RWPE1 (cell line): Measurements from ENCODE around the gene FSD1L.
"Not testable (repeated sequence)": the region's sequence is repeated elsewhere in the genome, so short reads cannot be mapped to it uniquely, and the experiment has no call there.

Source experiments
- CTCF ChIA-PET: fragments of 350-600 bp; sonication (Branson Sonifier 250); formaldehyde crosslinking; extraction: SDS; loops from one replicate; lab custom pipeline; 2021; lab: Yijun Ruan, JAX
- POLR2A ChIA-PET: fragments of 400-600 bp; formaldehyde crosslinking; extraction: SDS; loops from one replicate; lab custom pipeline; 2020; ENCODE audit warnings: antibody characterized with exemption; ENCODE audit not compliant: low non-redundant PET; lab: Yijun Ruan, JAX
- DNase-seq: peaks from one replicate; pipeline ENCODE4 v3.0.0; 2012; ENCODE audit warnings: low spot score
- H3K27ac ChIP-seq: fragments of 450-650 bp; 2 replicates; pipeline ENCODE4 v1.5.1; 2017
- TF ChIP-seq, protein P1 (sequence below): fragments of 450-650 bp; conservative IDR thresholded peaks from 2 replicates; pipeline ENCODE4 v1.5.1; 2017; ENCODE audit warnings: low read depth, mild to moderate bottlenecking

Gene FSD1L

DNA sequence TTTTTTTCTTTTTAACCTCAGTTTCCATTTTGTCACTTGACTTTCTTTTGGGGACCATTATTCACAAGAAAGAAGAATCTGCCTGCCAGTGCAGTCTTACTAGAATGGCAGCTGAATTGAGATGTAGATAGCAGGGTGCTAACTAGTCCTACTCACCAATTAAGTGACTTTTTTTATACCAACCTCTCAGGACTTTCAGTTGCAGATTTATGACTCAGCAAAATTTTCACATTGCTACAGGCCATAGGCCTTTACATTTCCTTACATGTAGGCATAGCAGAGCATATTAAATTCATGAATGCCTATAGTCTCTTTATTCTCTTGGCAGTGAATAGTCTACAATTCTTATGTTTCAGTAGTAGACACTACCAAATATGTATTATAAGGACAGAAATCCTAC lies 56.0 kb downstream of the FSD1L start:
- no peak for DNase-seq
- ChIA-PET CTCF (no interaction called here), POLR2A (no interaction called here)
- TF ChIP-seq, protein P1, sequence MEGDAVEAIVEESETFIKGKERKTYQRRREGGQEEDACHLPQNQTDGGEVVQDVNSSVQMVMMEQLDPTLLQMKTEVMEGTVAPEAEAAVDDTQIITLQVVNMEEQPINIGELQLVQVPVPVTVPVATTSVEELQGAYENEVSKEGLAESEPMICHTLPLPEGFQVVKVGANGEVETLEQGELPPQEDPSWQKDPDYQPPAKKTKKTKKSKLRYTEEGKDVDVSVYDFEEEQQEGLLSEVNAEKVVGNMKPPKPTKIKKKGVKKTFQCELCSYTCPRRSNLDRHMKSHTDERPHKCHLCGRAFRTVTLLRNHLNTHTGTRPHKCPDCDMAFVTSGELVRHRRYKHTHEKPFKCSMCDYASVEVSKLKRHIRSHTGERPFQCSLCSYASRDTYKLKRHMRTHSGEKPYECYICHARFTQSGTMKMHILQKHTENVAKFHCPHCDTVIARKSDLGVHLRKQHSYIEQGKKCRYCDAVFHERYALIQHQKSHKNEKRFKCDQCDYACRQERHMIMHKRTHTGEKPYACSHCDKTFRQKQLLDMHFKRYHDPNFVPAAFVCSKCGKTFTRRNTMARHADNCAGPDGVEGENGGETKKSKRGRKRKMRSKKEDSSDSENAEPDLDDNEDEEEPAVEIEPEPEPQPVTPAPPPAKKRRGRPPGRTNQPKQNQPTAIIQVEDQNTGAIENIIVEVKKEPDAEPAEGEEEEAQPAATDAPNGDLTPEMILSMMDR, result no peak
- H3K27ac ChIP-seq, result no peak overlapping the region

DNA sequence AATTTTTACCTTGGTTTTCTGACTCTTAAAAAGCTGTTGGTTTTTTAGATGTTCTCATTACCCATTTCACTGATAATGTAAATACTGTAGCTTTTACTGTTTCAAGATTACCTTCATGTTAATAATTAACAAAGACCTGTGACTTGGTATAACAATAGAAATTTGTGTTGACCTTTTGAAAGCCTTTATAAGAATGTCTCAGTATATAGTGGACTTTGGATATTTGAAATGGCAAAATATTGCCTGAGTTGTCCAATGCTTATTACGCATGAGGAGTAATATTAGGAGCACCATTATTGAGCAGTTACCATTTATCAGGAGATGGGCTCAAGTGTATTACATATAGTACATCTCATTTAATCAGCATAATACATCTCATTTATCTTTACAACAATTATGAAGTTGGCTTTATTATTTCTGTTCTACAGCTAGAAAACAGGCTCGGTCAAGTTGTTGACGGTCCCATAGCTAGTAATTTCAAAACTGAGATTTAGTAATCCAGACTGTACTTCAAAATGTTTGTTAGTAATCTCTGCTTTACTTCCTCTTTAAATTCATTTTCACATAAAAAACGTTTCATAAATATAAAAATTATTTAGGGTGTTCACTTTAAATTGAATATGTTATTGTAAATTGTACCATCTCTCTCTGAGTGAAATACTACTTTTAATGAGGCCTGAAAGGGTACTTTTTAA lies 59.4 kb downstream of the FSD1L start:
- H3K27ac ChIP-seq, result no peak overlapping the region
- ChIA-PET POLR2A (no interaction called here), CTCF (no interaction called here)
- no peak for DNase-seq
- TF ChIP-seq, protein P1, result no peak

DNA sequence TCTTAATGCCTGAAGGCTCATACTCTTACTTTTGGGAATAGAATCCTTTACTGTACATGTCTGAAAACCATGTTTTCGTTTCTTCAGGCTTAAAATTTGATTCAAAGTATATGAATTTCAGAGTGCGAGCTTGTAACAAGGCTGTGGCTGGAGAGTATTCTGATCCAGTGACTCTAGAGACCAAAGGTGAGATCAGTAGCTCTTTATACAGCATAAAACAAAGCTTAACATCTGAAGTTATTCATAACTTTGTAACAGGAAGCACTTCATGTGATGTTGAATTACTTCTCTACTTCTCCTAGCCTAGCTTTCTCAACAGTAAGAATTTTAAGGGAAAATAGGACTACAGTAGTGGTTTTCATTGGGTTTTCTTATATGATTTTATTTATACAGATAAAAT lies 60.7 kb downstream of the FSD1L start:
- H3K27ac ChIP-seq, result no peak overlapping the region
- CTCF ChIA-PET, result no interaction called here
- TF ChIP-seq, protein P1, result no peak
- DNase-seq, result no peak
- POLR2A ChIA-PET, result no interaction called here

DNA sequence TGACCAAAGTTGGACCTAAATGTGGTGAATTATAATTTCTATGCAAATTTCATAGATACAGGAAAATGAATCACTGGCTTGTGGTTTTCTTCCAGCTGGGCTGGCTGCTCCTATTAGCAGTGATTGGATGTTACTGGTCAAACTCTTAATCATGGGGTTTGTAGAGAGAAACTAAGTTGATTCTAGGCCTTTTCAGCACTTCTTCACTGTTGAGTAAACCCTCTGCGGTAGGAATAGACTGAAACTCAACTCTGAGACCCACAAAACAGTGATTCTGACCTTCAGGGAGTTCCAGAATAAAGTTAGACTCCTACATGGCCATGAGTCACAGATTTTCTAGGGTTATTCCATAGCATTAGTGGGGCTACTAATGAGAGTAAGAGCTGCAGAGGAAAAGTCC lies 62.2 kb downstream of the FSD1L start:
- POLR2A ChIA-PET, result no interaction called here
- CTCF ChIA-PET, result interaction anchor here (0.7 kb wide), 1 partner anchor 69 kb away, joined by 10 read pairs; no protein-coding TSS in a partner anchor
- TF ChIP-seq, protein P1, result no peak
- no peak overlapping the region for H3K27ac ChIP-seq
- DNase-seq, result peak; percentile 32

DNA sequence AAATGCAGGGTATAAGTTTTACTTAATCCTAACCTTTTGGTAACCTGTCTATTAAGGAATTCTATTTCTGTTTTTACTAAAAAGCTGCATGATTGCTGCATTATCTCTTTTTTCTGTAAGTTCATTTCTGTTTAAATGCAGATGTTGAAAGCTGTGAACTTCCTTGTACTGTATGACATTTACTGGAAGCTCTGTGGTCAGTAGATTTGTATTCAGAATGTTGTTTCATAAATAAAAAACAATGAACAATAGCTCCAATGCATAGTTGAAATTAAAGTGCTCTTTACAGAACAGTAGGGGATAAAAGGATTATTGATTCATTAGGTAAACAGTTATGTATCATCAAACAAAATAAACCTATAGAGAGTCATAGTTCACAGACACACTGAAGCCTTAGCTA lies 63.6 kb downstream of the FSD1L start:
- POLR2A ChIA-PET, result interaction anchor here (0.6 kb wide), 1 partner anchor 1084 kb away, joined by 3 read pairs; no protein-coding TSS in a partner anchor

DNA sequence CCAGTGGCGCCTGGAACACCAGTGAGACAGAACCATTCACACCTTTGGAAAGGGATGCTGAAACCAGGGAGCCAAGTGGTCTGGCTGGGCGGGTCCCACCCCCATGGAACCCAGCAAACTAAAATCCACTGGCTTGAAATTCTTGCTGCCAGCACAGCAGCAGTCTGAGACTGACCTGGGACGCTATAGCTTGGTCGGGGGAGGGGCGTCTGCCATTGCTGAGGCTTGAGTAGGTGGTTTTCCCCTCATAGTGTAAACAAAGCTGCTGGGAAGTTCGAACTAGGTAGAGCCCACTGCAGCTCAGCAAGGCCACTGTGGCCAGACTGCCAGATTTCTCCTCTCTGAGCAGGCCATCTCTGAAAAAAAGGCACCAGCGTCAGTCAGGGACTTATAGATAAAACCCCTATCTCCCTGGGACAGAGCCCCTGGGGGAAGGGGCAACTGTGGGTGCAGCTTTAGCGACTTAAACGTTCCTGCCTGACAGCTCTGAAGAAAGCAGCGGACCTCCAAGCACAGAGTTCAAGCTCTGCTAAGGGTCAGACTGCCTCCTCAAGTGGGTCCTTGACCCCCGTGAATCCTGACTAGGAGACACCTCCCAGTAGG lies 68.1 kb downstream of the FSD1L start:
- no peak overlapping the region for H3K27ac ChIP-seq
- CTCF ChIA-PET, result no interaction called here
- POLR2A ChIA-PET, result interaction anchor here (0.7 kb wide), 1 partner anchor 828 kb away, joined by 5 read pairs; no protein-coding TSS in a partner anchor
- no peak for DNase-seq
- TF ChIP-seq, protein P1, result no peak

More for the DNA sequence above, 63.6 kb downstream of the FSD1L start:
- TF ChIP-seq, protein P1, result no peak
- no peak overlapping the region for H3K27ac ChIP-seq
- DNase-seq, result no peak
- CTCF ChIA-PET, result interaction anchor here (0.6 to 0.7 kb wide), 2 partner anchors 1612 to 1662 kb away, joined by 3 read pairs; no protein-coding TSS in a partner anchor

DNA sequence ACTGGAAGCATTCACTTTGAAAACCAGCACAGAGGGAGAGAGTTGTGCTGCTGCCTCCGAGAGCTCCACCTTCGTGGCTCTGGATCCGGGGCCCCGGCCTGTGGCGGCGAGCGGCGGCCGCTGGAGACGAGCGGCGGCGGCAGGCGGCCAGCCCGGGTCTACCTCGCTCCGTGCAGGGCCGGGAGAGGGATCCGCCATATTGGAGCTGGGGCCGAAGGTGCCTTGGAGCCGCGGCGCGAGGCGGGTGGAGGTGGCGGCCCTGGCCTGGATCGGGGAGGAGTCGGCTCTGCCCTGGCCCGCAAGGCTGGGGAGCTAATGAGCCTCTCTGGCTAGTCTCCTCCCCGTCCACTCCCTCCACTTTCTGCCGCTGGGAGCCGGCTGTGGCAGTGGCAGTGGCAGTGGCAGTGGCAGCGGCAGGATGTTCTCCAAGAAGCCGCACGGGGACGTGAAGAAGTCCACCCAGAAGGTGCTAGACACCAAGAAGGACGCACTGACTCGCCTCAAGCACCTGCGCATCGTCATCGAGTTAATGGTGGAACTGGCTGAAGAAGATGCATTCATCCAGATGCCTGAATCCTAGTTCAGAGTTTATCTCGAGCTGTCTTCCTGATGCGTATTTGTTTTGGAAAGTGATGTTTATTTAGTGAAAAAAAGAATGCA lies 72.0 kb downstream of the FSD1L start:
- CTCF ChIA-PET, result interaction anchor here (0.7 kb wide), 1 partner anchor 1031 kb away, joined by 3 read pairs; no protein-coding TSS in a partner anchor
- DNase-seq, H3K27ac ChIP-seq, POLR2A ChIA-PET: not testable (repeated sequence)

DNA sequence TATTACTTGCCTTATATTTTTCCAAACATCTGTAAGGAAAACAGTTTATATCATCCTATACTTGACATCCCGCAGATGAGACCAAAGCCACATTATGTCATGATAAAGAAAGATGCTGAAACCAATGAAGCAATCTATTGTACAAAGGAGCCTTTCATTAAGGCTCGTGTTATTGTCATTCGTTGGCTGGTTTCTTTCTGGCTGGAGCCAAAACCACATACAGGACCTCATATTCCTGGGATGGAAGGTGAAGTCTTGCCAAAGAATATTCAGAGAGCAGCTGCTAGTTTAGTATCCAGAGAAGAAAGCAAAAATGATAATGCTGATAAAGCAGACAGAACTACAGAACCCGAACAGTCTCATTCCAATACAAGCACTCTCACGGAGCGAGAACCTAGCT lies 73.2 kb downstream of the FSD1L start:
- POLR2A ChIA-PET, DNase-seq, H3K27ac ChIP-seq, CTCF ChIA-PET: not testable (repeated sequence)

DNA sequence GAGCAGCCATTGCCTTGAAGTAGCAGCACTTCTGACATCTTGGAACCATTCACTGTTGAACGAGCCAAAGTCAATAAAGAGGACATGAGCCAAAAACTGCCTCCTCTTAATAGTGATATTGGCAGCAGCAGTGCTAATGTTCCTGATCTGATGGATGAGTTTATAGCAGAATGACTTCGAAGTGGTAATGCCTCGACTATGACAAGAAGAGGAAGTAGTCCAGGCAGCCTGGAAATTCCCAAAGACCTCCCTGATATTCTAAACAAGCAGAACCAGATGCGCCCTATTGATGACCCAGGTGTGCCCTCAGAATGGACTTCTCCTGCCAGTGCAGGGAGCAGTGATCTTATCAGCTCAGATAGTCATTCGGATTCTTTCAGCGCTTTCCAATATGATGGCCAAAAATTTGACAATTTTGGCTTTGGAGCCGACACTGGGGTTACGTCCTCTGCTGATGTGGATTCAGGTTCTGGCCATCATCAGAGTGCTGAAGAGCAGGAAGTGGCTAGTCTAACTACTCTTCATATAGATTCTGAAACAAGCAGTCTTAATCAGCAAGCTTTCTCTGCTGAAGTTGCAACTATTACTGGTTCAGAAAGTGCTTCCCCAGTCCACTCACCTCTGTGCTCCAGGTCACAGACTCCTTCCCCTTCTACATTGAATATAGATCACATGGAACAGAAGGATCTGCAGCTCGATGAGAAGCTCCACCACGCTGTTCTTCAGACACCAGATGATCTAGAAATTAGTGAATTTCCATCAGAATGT lies 75.0 kb downstream of the FSD1L start:
- CTCF ChIA-PET, POLR2A ChIA-PET, H3K27ac ChIP-seq, DNase-seq: not testable (repeated sequence)
